Suppressor macrophage (primary cell): ENCODE data around the gene BOLA3.
A peak's percentile ranks its signal among the peaks of the same experiment; 100 is the strongest.
"Not testable (repeated sequence)": the region's sequence is repeated elsewhere in the genome, so short reads cannot be mapped to it uniquely, and the experiment has no call there.

ENCODE experiments used
- DNase-seq, 4 experiments: peaks; one replicate each; pipeline ENCODE4 v3.0.0-alpha.2; 2020 to 2022

BOLA3 gene

GRCh38 chr2:74148457-74149246 lies 940 bp upstream of the BOLA3 start:
- peak in 1 of 4 experiments; percentile 8 for DNase-seq

GRCh38 chr2:74146929-74147726 lies 584 bp downstream of the BOLA3 start:
- peak; percentile 49 to 78 (median 61) for DNase-seq

- DNase-seq = peak in 2 of 4 experiments; percentile 5 to 9
Measured at GRCh38 chr2:74142340-74142739, 5.4 kb downstream of the BOLA3 start.

- DNase-seq = no peak
Measured at GRCh38 chr2:74138600-74139323, 8.9 kb downstream of the BOLA3 start.

GRCh38 chr2:74137651-74138599 lies 9.8 kb downstream of the BOLA3 start:
- DNase-seq = no peak

GRCh38 chr2:74131901-74132300 lies 15.8 kb downstream of the BOLA3 start:
- no peak for DNase-seq

GRCh38 chr2:74130211-74130995 lies 17.3 kb downstream of the BOLA3 start:
- no peak for DNase-seq

- DNase-seq = no peak
Measured at GRCh38 chr2:74128206-74128605, 19.5 kb downstream of the BOLA3 start.

GRCh38 chr2:74123955-74124354 lies 23.8 kb downstream of the BOLA3 start:
- DNase-seq = not testable (repeated sequence)

GRCh38 chr2:74121846-74122245 lies 25.9 kb downstream of the BOLA3 start:
- not testable (repeated sequence) for DNase-seq

- peak; percentile 90 to 96 (median 92) for DNase-seq
Measured at GRCh38 chr2:74119912-74120825, 27.5 kb downstream of the BOLA3 start.

- peak in 3 of 4 experiments; percentile 12 to 43 (median 38) for DNase-seq
Measured at GRCh38 chr2:74119339-74119738, 28.4 kb downstream of the BOLA3 start.

GRCh38 chr2:74111380-74111779 lies 36.3 kb downstream of the BOLA3 start:
- DNase-seq = no peak

- DNase-seq = no peak
Measured at GRCh38 chr2:74110537-74110936, 37.2 kb downstream of the BOLA3 start.

GRCh38 chr2:74109551-74109950 lies 38.2 kb downstream of the BOLA3 start:
- no peak for DNase-seq

- DNase-seq = no peak
Measured at GRCh38 chr2:74107071-74107470, 40.6 kb downstream of the BOLA3 start.

- no peak for DNase-seq
Measured at GRCh38 chr2:74105413-74105812, 42.3 kb downstream of the BOLA3 start.

GRCh38 chr2:74104839-74105238 lies 42.9 kb downstream of the BOLA3 start:
- DNase-seq = no peak

- no peak for DNase-seq
Measured at GRCh38 chr2:74103763-74104162, 43.9 kb downstream of the BOLA3 start.

GRCh38 chr2:74102516-74102915 lies 45.2 kb downstream of the BOLA3 start:
- DNase-seq = no peak
